NCI-H526 (cell line): ENCODE measurements around the gene ZNF223.

ENCODE experiments used
- DNase-seq, 2 experiments: peaks; one replicate each; lab custom pipeline; 2025; lab: John Stamatoyannopoulos, UW

ZNF223 gene

GRCh38 chr19:44051650-44052402 is at the start of gene ZNF223:
TSS of gene ZNF223 (plus strand) at chr19:44052036. CDS start at chr19:44055177, 3,141 bp downstream.
- peak; percentile 99 for DNase-seq

- no peak for DNase-seq
Observed at GRCh38 chr19:44002212-44002565, 49.6 kb upstream of the ZNF223 start.

GRCh38 chr19:44002566-44003460 is 49.0 kb upstream of the ZNF223 start, which contains the start of gene ZNF230:
TSS of gene ZNF230 (plus strand) at chr19:44002957. CDS start at chr19:44007079, 4,122 bp downstream.
- peak; percentile 95 to 98 for DNase-seq

GRCh38 chr19:44003461-44004009 is 48.3 kb upstream of the ZNF223 start:
- DNase-seq = peak in 1 of 2 experiments; percentile 39

GRCh38 chr19:44005973-44006372 is 45.9 kb upstream of the ZNF223 start:
- DNase-seq = no peak

GRCh38 chr19:44007473-44007872 is 44.4 kb upstream of the ZNF223 start:
- DNase-seq = no peak

- no peak for DNase-seq
Observed at GRCh38 chr19:44010468-44010867, 41.4 kb upstream of the ZNF223 start.

GRCh38 chr19:44019498-44019897 is 32.3 kb upstream of the ZNF223 start:
- DNase-seq = no peak

GRCh38 chr19:44021221-44021620 is 30.6 kb upstream of the ZNF223 start:
- DNase-seq = no peak

GRCh38 chr19:44024900-44025216 is 27.0 kb upstream of the ZNF223 start:
- no peak for DNase-seq

GRCh38 chr19:44025217-44025936 is 26.5 kb upstream of the ZNF223 start, which contains the start of gene ZNF222:
TSS of gene ZNF222 (plus strand) at chr19:44025379. CDS start at chr19:44025437, 58 bp downstream.
- DNase-seq = peak; percentile 77 to 90

- no peak for DNase-seq
Observed at GRCh38 chr19:44026622-44027021, 25.2 kb upstream of the ZNF223 start.

GRCh38 chr19:44032001-44032610 is 19.7 kb upstream of the ZNF223 start:
- no peak for DNase-seq

- DNase-seq = no peak
Observed at GRCh38 chr19:44042147-44042546, 9.7 kb upstream of the ZNF223 start.

GRCh38 chr19:44050740-44051649 is 841 bp upstream of the ZNF223 start:
- DNase-seq = peak; percentile 78 to 80

- peak in 1 of 2 experiments; percentile 26 for DNase-seq
Observed at GRCh38 chr19:44055870-44056269, 4.0 kb downstream of the ZNF223 start.

- DNase-seq = no peak
Observed at GRCh38 chr19:44059229-44059628, 7.4 kb downstream of the ZNF223 start.

- DNase-seq = no peak
Observed at GRCh38 chr19:44061038-44061437, 9.2 kb downstream of the ZNF223 start.

- no peak for DNase-seq
Observed at GRCh38 chr19:44066305-44066704, 14.5 kb downstream of the ZNF223 start.

GRCh38 chr19:44069415-44069814 is 17.6 kb downstream of the ZNF223 start:
- DNase-seq = no peak
